OCI-LY1 (cell line): Measurements from ENCODE around the gene ACVR1.
"Not testable (repeated sequence)": the region's sequence is repeated elsewhere in the genome, so short reads cannot be mapped to it uniquely, and the experiment has no call there.

Experiments
- H2AFZ ChIP-seq: fragments of 200-600 bp; sonication (generic), shearing (Covaris generic); 2 replicates; pipeline ENCODE4 v1.6.0; 2014; ENCODE audit warnings: antibody characterized with exemption, mild to moderate bottlenecking, low read length
- H3F3A ChIP-seq: fragments of 200-600 bp; sonication (generic), shearing (Covaris generic); 2 replicates; pipeline ENCODE4 v1.6.0; 2014; ENCODE audit warnings: mild to moderate bottlenecking, antibody characterized with exemption, low read length, moderate library complexity; ENCODE audit not compliant: insufficient read depth
- H3K27ac ChIP-seq: fragments of 200-600 bp; sonication (generic); 2 replicates; pipeline ENCODE4 v1.5.1; 2014; ENCODE audit warnings: low read length, mixed run types, mild to moderate bottlenecking, low read depth; ENCODE audit not compliant: poor library complexity, severe bottlenecking
- H3K27me3 ChIP-seq: fragments of 200-600 bp; sonication (generic); 2 replicates; pipeline ENCODE4 v1.6.0; 2014; ENCODE audit warnings: antibody characterized with exemption, mild to moderate bottlenecking, low read length, moderate library complexity; ENCODE audit not compliant: insufficient read depth
- H3K36me3 ChIP-seq: fragments of 200-600 bp; sonication (generic); 2 replicates; pipeline ENCODE4 v1.6.1; 2014; ENCODE audit warnings: mild to moderate bottlenecking, antibody characterized with exemption, low read length, moderate library complexity, mixed read lengths; ENCODE audit not compliant: insufficient read depth
- H3K4me1 ChIP-seq: fragments of 200-600 bp; sonication (generic); 2 replicates; pipeline ENCODE4 v1.5.1; 2014; ENCODE audit warnings: mild to moderate bottlenecking, low read length, moderate library complexity; ENCODE audit not compliant: insufficient read depth, severe bottlenecking
- H3K4me2 ChIP-seq: fragments of 200-600 bp; sonication (generic), shearing (Covaris generic); 2 replicates; pipeline ENCODE4 v1.6.1; 2014; ENCODE audit warnings: low read length
- H3K4me3 ChIP-seq: fragments of 200-600 bp; sonication (generic); 2 replicates; pipeline ENCODE4 v1.5.1; 2014; ENCODE audit warnings: low read length, low read depth, mild to moderate bottlenecking, mixed read lengths; ENCODE audit not compliant: poor library complexity, severe bottlenecking
- H3K79me2 ChIP-seq: fragments of 200-600 bp; shearing (Covaris generic); 2 replicates; pipeline ENCODE4 v1.6.1; 2016; ENCODE audit warnings: mixed run types, low read length, mixed read lengths; ENCODE audit not compliant: insufficient read depth
- H3K9ac ChIP-seq: fragments of 200-600 bp; sonication (generic), shearing (Covaris generic); 2 replicates; pipeline ENCODE4 v1.6.1; 2014; ENCODE audit warnings: mild to moderate bottlenecking, low read length, mixed read lengths
- H3K9me2 ChIP-seq: fragments of 200-600 bp; sonication (generic), shearing (Covaris generic); 2 replicates; pipeline ENCODE4 v1.6.1; 2014; ENCODE audit warnings: low read depth, mild to moderate bottlenecking, low read length, mixed read lengths
- H3K9me3 ChIP-seq: fragments of 200-600 bp; shearing (Covaris generic); 2 replicates; pipeline ENCODE4 v1.6.1; 2014; ENCODE audit warnings: low read length, mixed read lengths
- H4K20me1 ChIP-seq: fragments of 200-600 bp; sonication (generic), shearing (Covaris generic); 2 replicates; pipeline ENCODE4 v1.6.0; 2016; ENCODE audit warnings: mild to moderate bottlenecking, low read length; ENCODE audit not compliant: insufficient read depth
- EZH2 ChIP-seq: fragments of 200-600 bp; sonication (generic), shearing (Covaris generic); IDR thresholded peaks from 2 replicates; pipeline ENCODE4 v1.8.0; 2017; ENCODE audit warnings: borderline replicate concordance, mixed run types, mild to moderate bottlenecking, antibody characterized with exemption, low read length, moderate library complexity, mixed read lengths
- TF ChIP-seq, protein P1 (sequence below): fragments of 200-600 bp; sonication (generic), shearing (Covaris generic); IDR thresholded peaks from 2 replicates; pipeline ENCODE4 v1.5.1; 2017; ENCODE audit warnings: mild to moderate bottlenecking, antibody characterized with exemption, low read length, moderate library complexity, mixed read lengths

The ACVR1 gene

DNA sequence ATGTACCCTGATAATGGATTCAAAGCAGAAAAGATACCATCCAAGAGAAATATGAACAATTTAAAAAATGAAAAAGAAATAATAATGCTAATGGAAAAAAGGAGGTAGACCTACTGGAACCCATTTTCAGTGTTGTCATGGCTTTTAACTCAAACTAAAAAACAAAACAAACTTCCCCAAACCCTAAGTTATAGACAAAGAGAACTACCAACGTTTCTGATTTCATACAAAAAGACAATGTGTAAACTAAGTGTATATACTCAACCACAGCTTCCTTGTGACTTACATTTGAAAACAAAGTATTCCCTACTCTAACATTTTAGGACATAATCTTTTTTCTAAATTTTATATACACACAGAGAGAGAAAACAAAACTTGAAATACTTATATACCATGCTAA lies 45.9 kb downstream of the ACVR1 start:
- Histone ChIP-seq H3K9ac (no peak overlapping the region), H3K9me2 (no peaks in the 10 kb centered on the region), H3K27me3 (no peaks in the 10 kb centered on the region), H4K20me1 (no peaks in the 10 kb centered on the region), H3K9me3 (no peaks in the 10 kb centered on the region), H3K79me2 (no peaks in the 10 kb centered on the region), H2AFZ (no peak overlapping the region), H3K36me3 (no peaks in the 10 kb centered on the region), H3K4me3 (no peak overlapping the region), H3K4me1 (no peaks in the 10 kb centered on the region), H3F3A (no peaks in the 10 kb centered on the region), H3K27ac (no peak overlapping the region), H3K4me2 (no peak overlapping the region)
- TF ChIP-seq, protein P1, sequence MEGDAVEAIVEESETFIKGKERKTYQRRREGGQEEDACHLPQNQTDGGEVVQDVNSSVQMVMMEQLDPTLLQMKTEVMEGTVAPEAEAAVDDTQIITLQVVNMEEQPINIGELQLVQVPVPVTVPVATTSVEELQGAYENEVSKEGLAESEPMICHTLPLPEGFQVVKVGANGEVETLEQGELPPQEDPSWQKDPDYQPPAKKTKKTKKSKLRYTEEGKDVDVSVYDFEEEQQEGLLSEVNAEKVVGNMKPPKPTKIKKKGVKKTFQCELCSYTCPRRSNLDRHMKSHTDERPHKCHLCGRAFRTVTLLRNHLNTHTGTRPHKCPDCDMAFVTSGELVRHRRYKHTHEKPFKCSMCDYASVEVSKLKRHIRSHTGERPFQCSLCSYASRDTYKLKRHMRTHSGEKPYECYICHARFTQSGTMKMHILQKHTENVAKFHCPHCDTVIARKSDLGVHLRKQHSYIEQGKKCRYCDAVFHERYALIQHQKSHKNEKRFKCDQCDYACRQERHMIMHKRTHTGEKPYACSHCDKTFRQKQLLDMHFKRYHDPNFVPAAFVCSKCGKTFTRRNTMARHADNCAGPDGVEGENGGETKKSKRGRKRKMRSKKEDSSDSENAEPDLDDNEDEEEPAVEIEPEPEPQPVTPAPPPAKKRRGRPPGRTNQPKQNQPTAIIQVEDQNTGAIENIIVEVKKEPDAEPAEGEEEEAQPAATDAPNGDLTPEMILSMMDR, result no peak
- TF ChIP-seq EZH2, result no peak

DNA sequence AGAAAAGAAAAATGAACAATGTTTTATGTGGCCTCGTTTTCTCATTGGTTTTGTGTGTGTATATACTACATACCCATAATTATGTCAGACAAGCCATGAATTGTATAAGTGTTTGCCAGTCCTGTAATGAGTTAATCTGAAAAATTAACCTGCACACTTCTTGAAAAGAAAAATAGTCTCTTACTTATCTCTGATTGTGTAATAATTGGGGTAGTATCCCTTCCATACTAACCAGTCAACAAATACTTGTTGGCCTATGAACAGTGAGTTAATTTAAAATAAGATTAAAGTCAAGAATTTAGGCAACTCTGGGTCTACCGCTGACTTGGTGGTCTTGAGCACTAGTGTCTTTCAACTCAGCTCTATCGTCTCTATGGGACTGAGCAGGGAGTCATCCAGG lies 48.8 kb downstream of the ACVR1 start:
- no peak overlapping the region for H3K4me2 ChIP-seq
- H3K79me2 ChIP-seq, result no peaks in the 10 kb centered on the region
- no peaks in the 10 kb centered on the region for H3K27me3 ChIP-seq
- no peak overlapping the region for H2AFZ ChIP-seq
- TF ChIP-seq, protein P1, result no peak
- no peak for TF ChIP-seq EZH2
- no peak overlapping the region for H3K4me3 ChIP-seq
- H3K9me3 ChIP-seq, result no peaks in the 10 kb centered on the region
- H3K27ac ChIP-seq, result no peak overlapping the region
- no peaks in the 10 kb centered on the region for H3K9me2 ChIP-seq
- no peak overlapping the region for H3K9ac ChIP-seq
- H4K20me1 ChIP-seq, result no peaks in the 10 kb centered on the region
- no peaks in the 10 kb centered on the region for H3F3A ChIP-seq
- H3K36me3 ChIP-seq, result no peaks in the 10 kb centered on the region
- no peaks in the 10 kb centered on the region for H3K4me1 ChIP-seq

DNA sequence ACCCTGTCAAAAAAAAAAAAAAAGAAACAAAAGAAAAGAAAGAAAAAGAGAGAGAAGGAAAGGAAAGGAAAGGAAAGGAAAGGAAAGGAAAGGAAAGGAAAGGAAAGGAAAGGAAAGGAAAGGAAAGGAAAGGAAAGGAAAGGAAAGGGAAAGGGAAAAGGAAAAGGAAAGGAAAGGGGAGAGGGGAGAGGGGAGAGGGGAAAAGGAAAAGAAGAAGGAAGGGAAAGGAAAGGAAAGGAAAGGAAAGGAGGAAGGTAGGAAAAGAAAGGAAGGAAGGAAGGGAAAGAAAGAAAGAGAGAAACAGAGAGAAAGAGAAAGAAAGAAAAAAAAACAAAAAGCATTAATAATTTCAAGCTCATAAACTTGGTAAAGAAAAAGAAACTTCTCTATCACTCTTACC lies 49.5 kb downstream of the ACVR1 start:
- H3K27me3 ChIP-seq, H3K79me2 ChIP-seq, H2AFZ ChIP-seq, H3K4me3 ChIP-seq, H3K27ac ChIP-seq, H3K9me2 ChIP-seq, H3K9me3 ChIP-seq, H3K4me1 ChIP-seq, H3F3A ChIP-seq, H3K9ac ChIP-seq, H3K4me2 ChIP-seq, H3K36me3 ChIP-seq, H4K20me1 ChIP-seq: not testable (repeated sequence)

DNA sequence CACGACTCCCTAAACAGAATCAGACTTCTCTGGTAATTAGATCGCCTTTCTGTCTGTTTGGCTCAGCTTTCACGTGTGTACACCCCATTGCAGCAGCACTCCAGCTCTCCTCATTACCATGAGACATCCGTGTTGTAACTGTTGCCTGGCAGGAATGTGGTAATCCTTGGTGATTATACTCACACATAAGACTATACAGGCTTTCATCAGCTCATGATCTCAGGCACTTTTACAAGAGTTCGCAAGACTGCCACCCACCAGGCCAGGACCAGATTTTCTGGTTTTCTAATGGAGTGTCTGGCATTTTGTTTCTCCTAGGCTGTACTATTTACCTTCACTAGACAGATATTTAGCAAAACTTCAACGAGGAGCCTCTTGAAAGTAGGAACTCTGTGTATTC lies 50.2 kb downstream of the ACVR1 start:
- Histone ChIP-seq H4K20me1 (no peaks in the 10 kb centered on the region), H3F3A (no peaks in the 10 kb centered on the region), H3K9me2 (no peaks in the 10 kb centered on the region), H3K9me3 (no peaks in the 10 kb centered on the region), H3K27ac (no peak overlapping the region), H3K36me3 (no peaks in the 10 kb centered on the region), H3K4me1 (no peaks in the 10 kb centered on the region), H2AFZ (no peak overlapping the region), H3K79me2 (no peaks in the 10 kb centered on the region), H3K4me3 (no peak overlapping the region), H3K27me3 (no peaks in the 10 kb centered on the region), H3K9ac (no peak overlapping the region), H3K4me2 (no peak overlapping the region)
- TF ChIP-seq, protein P1, result no peak
- TF ChIP-seq EZH2, result no peak
